ENCODE data around the gene FHOD1.

- TF ChIP-seq, protein P1, sequence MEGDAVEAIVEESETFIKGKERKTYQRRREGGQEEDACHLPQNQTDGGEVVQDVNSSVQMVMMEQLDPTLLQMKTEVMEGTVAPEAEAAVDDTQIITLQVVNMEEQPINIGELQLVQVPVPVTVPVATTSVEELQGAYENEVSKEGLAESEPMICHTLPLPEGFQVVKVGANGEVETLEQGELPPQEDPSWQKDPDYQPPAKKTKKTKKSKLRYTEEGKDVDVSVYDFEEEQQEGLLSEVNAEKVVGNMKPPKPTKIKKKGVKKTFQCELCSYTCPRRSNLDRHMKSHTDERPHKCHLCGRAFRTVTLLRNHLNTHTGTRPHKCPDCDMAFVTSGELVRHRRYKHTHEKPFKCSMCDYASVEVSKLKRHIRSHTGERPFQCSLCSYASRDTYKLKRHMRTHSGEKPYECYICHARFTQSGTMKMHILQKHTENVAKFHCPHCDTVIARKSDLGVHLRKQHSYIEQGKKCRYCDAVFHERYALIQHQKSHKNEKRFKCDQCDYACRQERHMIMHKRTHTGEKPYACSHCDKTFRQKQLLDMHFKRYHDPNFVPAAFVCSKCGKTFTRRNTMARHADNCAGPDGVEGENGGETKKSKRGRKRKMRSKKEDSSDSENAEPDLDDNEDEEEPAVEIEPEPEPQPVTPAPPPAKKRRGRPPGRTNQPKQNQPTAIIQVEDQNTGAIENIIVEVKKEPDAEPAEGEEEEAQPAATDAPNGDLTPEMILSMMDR (IDR thresholded peaks at IDR 0.05), result no peak
- peak in 1 of 2 donors; percentile 70 for TF ChIP-seq POLR2A (IDR thresholded peaks at IDR 0.05)
Measured at GRCh38 chr16:67183627-67184452, 63.4 kb downstream of the FHOD1 start, which contains the start of gene MATCAP1.
